Keratinocyte (primary cell): Measurements from ENCODE around the gene RNF157. TPM values are rescaled to one million over a fixed set of nuclear protein-coding genes. Genes with fewer than 3 reads are reported as not detected.
A peak's percentile ranks its signal among the peaks of the same experiment; 100 is the strongest.

Source experiments
- DNase-seq: peaks from one replicate; pipeline ENCODE4 v3.0.0-alpha.2; 2011; ENCODE audit warnings: low read depth, missing footprints, low spot score
- FAIRE-seq: peaks from 2 replicates; lab custom pipeline; 2011; peaks lifted over from hg19 to GRCh38; lab: Jason Lieb, UNC
- H2AFZ ChIP-seq: 2 replicates; pipeline ENCODE4 v1.6.0; 2012; ENCODE audit warnings: low read length, control low read depth, inconsistent platforms; ENCODE audit not compliant: control insufficient read depth
- H3K27ac ChIP-seq: 2 replicates; pipeline ENCODE4 v1.5.1; 2011; ENCODE audit warnings: low read length; ENCODE audit not compliant: control insufficient read depth, insufficient read depth
- H3K27me3 ChIP-seq: 3 replicates; pipeline ENCODE4 v1.6.0; 2011; ENCODE audit warnings: low read length; ENCODE audit not compliant: control insufficient read depth, insufficient read depth; ENCODE audit errors: extremely low read depth
- H3K36me3 ChIP-seq, 2 experiments: 2 replicates in 1 of 2; 3 replicates in 1 of 2; pipeline ENCODE4 v1.5.1; 2011; ENCODE audit warnings: low read length in 2 of 2, mild to moderate bottlenecking in 1 of 2; ENCODE audit not compliant: control insufficient read depth in 2 of 2, insufficient read depth in 2 of 2; ENCODE audit errors: extremely low read depth in 1 of 2
- H3K4me1 ChIP-seq: 3 replicates; pipeline ENCODE4 v1.5.1; 2011; ENCODE audit warnings: low read length; ENCODE audit not compliant: control insufficient read depth, insufficient read depth; ENCODE audit errors: extremely low read depth
- H3K4me2 ChIP-seq: 3 replicates; pipeline ENCODE4 v1.6.0; 2011; ENCODE audit warnings: low read depth, low read length; ENCODE audit not compliant: control insufficient read depth, insufficient read depth; ENCODE audit errors: extremely low read depth
- H3K4me3 ChIP-seq, 3 experiments: fragments of 200-600 bp in 1 of 3; sonication (generic) in 1 of 3; 2 replicates in 2 of 3; 3 replicates in 1 of 3; pipeline ENCODE4 v1.5.1; 2011 to 2016; ENCODE audit warnings: low read length in 3 of 3, mild to moderate bottlenecking in 3 of 3, control low read depth in 2 of 3, inconsistent platforms in 1 of 3, low read depth in 1 of 3, mixed read lengths in 1 of 3, mixed run types in 1 of 3, moderate library complexity in 1 of 3; ENCODE audit not compliant: control insufficient read depth in 2 of 3, insufficient read depth in 2 of 3; ENCODE audit errors: extremely low read depth in 1 of 3
- H3K79me2 ChIP-seq: 2 replicates; pipeline ENCODE4 v1.6.0; 2012; ENCODE audit warnings: low read length; ENCODE audit not compliant: control insufficient read depth, insufficient read depth
- H3K9ac ChIP-seq: 3 replicates; pipeline ENCODE4 v1.6.0; 2011; ENCODE audit warnings: low read length; ENCODE audit not compliant: control insufficient read depth, insufficient read depth; ENCODE audit errors: extremely low read depth
- H3K9me1 ChIP-seq: 3 replicates; pipeline ENCODE4 v1.6.0; 2011; ENCODE audit warnings: low read length; ENCODE audit not compliant: control insufficient read depth, insufficient read depth; ENCODE audit errors: extremely low read depth
- H3K9me3 ChIP-seq: 2 replicates; pipeline ENCODE4 v1.5.1; 2012; ENCODE audit warnings: low read depth, low read length; ENCODE audit not compliant: control insufficient read depth
- H4K20me1 ChIP-seq: 3 replicates; pipeline ENCODE4 v1.6.0; 2011; ENCODE audit warnings: low read length; ENCODE audit not compliant: control insufficient read depth, insufficient read depth; ENCODE audit errors: extremely low read depth
- EZH2 ChIP-seq: IDR thresholded peaks from one replicate; pipeline ENCODE4 v1.6.1; 2012; ENCODE audit warnings: inconsistent platforms, mild to moderate bottlenecking, low read length, moderate library complexity
- dilution Hi-C: fragments of 300-500 bp; cut with MboI; formaldehyde crosslinking; loops from one replicate; pipeline ENCODE4 v1.7.0; 2020; ENCODE audit warnings: low sequenced_read_pairs; ENCODE audit not compliant: extremely low pct_ligation_motif_present
- polyA plus RNA-seq, 5 experiments: library from polyadenylated mRNA; depleted of rRNA in 3 of 5; stranded (reverse) in 3 of 5; stranded (forward) in 1 of 5; unstranded in 1 of 5; fragments of >200 nt; gene quantifications; 1 replicate in 1 of 5; 2 replicates in 3 of 5; 3 replicates in 1 of 5; pipeline versions ENCODE4 v1.2.1 to v1.2.3, GENCODE V29; 2011 to 2012; ENCODE audit warnings: missing spikeins in 2 of 5, low read depth in 1 of 5, low replicate concordance in 1 of 5
- TF ChIP-seq, protein P1 (sequence below), 3 experiments: IDR thresholded peaks in 1 of 3; conservative IDR thresholded peaks in 1 of 3; optimal IDR thresholded peaks in 1 of 3; 2 replicates in 2 of 3; 3 replicates in 1 of 3; pipeline versions ENCODE3 to v1.5.1; 2011; ENCODE audit warnings: low read length in 3 of 3, mild to moderate bottlenecking in 3 of 3, moderate library complexity in 2 of 3, control low read depth in 1 of 3, inconsistent platforms in 1 of 3; ENCODE audit not compliant: insufficient read depth in 2 of 3; ENCODE audit errors: extremely low read depth in 1 of 3

RNF157 gene
- polyA plus RNA-seq, 1 donor (not counting 4 experiments of a cell fraction or from before 2014, with no cell fraction given), result not detected

DNA sequence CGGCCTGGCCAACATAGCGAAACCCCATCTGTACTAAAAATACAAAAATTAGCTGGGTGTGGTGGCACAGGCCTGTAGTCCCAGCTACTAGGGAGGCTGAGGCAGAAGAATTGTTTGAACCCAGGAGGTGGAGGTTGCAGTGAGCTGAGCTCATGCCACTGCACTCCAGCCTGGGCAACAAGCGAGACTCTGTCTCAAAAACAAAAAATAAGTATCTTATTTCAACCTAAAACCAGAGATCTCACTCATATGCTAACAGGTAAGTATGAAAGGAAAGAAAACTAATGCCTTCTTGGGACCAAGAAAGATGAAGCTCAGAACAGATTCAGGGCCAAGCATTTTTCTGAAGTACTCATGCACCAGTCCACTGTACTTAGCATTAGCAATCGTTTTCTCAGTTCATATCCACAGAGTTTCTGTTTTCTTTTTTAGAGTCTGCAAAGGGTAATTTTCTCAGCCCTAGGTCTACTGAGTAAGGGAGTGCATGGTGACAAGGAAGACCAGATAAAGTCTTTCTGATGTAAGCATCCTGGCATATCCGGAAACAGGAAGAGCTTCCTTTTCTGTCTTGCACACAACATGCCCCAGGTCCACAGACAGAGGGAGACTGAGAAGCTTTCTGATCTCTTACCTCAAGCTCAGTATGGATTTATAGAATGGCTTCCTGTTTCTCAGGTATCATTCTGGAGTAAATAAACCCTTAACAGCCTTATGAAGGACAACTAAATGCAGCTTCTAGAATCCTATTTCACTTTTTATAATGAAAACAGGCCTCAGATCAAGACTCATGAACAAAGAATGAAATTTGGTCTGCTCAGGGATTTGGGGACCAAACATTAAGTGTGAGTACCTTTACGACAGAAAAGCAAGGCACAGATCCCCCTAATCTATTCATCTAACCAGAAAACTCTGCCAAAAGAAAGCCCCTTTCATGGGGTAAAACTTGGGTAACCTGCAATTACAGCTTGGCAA is 60.5 kb downstream of the RNF157 start:
- Histone ChIP-seq H2AFZ (peak overlapping the region; percentile 71), H3K4me1 (peaks cover 6% of the 10 kb centered on the region), H3K79me2 (no peaks in the 10 kb centered on the region), H3K9ac (no peak overlapping the region), H4K20me1 (no peaks in the 10 kb centered on the region), H3K9me1 (no peaks in the 10 kb centered on the region), H3K4me2 (peak overlapping the region; percentile 14), H3K27ac (no peak overlapping the region), H3K36me3 (no peaks in the 10 kb centered on the region), H3K27me3 (no peaks in the 10 kb centered on the region), H3K4me3 (no peak overlapping the region), H3K9me3 (no peaks in the 10 kb centered on the region)
- TF ChIP-seq EZH2, result no peak
- TF ChIP-seq, protein P1, sequence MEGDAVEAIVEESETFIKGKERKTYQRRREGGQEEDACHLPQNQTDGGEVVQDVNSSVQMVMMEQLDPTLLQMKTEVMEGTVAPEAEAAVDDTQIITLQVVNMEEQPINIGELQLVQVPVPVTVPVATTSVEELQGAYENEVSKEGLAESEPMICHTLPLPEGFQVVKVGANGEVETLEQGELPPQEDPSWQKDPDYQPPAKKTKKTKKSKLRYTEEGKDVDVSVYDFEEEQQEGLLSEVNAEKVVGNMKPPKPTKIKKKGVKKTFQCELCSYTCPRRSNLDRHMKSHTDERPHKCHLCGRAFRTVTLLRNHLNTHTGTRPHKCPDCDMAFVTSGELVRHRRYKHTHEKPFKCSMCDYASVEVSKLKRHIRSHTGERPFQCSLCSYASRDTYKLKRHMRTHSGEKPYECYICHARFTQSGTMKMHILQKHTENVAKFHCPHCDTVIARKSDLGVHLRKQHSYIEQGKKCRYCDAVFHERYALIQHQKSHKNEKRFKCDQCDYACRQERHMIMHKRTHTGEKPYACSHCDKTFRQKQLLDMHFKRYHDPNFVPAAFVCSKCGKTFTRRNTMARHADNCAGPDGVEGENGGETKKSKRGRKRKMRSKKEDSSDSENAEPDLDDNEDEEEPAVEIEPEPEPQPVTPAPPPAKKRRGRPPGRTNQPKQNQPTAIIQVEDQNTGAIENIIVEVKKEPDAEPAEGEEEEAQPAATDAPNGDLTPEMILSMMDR (optimal IDR thresholded peaks at IDR 0.05 in 1 of 3, IDR thresholded peaks at IDR 0.05 in 1 of 3, conservative IDR thresholded peaks at IDR 0.05 in 1 of 3; ENCODE audit: extremely low read depth in 1 of 3, insufficient read depth in 2 of 3, low read length in 3 of 3), result peak in 1 of 3 experiments; percentile 8
- dilution Hi-C loops, result no loop called here
- DNase-seq (no peak), FAIRE-seq (no peak)

GRCh38 chr17:76178124-76178523 is 62.2 kb downstream of the RNF157 start:
- dilution Hi-C loops, result no loop called here
- H2AFZ ChIP-seq, result no peak overlapping the region
- no peaks in the 10 kb centered on the region for H3K9me1 ChIP-seq
- H3K27ac ChIP-seq, result no peak overlapping the region
- H3K9me3 ChIP-seq, result no peaks in the 10 kb centered on the region
- H3K4me3 ChIP-seq, result no peak overlapping the region
- H3K36me3 ChIP-seq, result no peaks in the 10 kb centered on the region
- no peak overlapping the region for H3K4me2 ChIP-seq
- no peaks in the 10 kb centered on the region for H3K79me2 ChIP-seq
- no peaks in the 10 kb centered on the region for H4K20me1 ChIP-seq
- peaks cover 6% of the 10 kb centered on the region for H3K4me1 ChIP-seq
- H3K9ac ChIP-seq, result no peak overlapping the region
- TF ChIP-seq, protein P1 (optimal IDR thresholded peaks at IDR 0.05 in 1 of 3, IDR thresholded peaks at IDR 0.05 in 1 of 3, conservative IDR thresholded peaks at IDR 0.05 in 1 of 3; ENCODE audit: extremely low read depth in 1 of 3, insufficient read depth in 2 of 3, low read length in 3 of 3), result no peak
- TF ChIP-seq EZH2, result no peak
- no peak for DNase-seq
- peaks cover 3% of the 10 kb centered on the region for H3K27me3 ChIP-seq
- no peak for FAIRE-seq
